Sigmoid colon (tissue), 4 donors: ENCODE results near the gene TRERF1.

ENCODE experiments used
- CTCF ChIP-seq, 4 experiments: fragments of 450-650 bp in 3 of 4; fragments of 200-600 bp in 1 of 4; IDR thresholded peaks; one replicate each; pipeline ENCODE4 v1.5.1; 2016 to 2019; ENCODE audit warnings: antibody characterized with exemption in 4 of 4, mild to moderate bottlenecking in 3 of 4, moderate library complexity in 2 of 4
- EP300 ChIP-seq, 4 donors: sonication (generic); formaldehyde crosslinking; IDR thresholded peaks; one replicate each; pipeline ENCODE4 v1.6.1; 2017; ENCODE audit warnings: antibody characterized with exemption in 4 of 4
- POLR2A ChIP-seq, 2 donors: fragments of 450-650 bp; IDR thresholded peaks; one replicate each; pipeline ENCODE4 v1.6.1; 2016; ENCODE audit warnings: antibody characterized with exemption in 2 of 2, mild to moderate bottlenecking in 2 of 2, moderate library complexity in 2 of 2

GRCh38 chr6:42268835-42269204 is 182.9 kb downstream of the TRERF1 start:
- TF ChIP-seq CTCF (IDR thresholded peaks at IDR 0.05) (no peak), EP300 (IDR thresholded peaks at IDR 0.05) (no peak), POLR2A (IDR thresholded peaks at IDR 0.05) (no peak)
